Measurements from ENCODE around the gene DCLK2. TPM values are rescaled to one million over a fixed set of nuclear protein-coding genes. Genes with fewer than 3 reads are reported as not detected.

DCLK2 gene
- total and polyA plus RNA-seq, 2 of the 8 experiments (the other 6 are each of a cell fraction or from before 2014, with no cell fraction given), result 0.32 to 0.37 TPM

DNA sequence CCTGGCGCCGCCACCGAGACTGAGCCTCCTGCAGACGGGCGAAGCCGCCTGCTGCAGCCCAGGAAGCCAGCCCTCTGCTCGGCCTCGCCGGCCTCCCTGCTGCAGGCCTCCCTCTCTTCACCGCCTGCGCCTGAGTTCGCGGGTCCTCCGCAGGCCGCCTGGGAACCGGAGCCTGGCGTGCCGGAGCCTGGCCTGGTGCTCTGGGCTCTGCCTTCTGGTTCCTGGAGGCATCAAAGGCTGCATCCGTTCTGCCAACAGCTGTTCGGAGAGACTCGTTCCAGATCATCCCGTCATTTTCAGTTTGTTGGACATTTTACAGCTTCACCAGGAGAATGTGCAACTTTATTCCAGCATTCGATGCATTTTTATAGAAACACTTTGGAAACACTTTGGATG, 178.0 kb downstream of the DCLK2 start:
- H3K27me3 ChIP-seq (replicated peaks in 1 of 4; ENCODE audit: control insufficient read depth in 3 of 4, extremely low read depth in 1 of 4, insufficient read depth in 3 of 4, low read length in 3 of 4), result no peaks in the 10 kb centered on the region
- ChIA-PET CTCF (ENCODE audit: partially characterized antibody) (interaction anchor here (0.7 to 4.8 kb wide), 4 partner anchors 13 to 253 kb away, joined by 3 to 34 read pairs (median 4); no protein-coding TSS in a partner anchor), POLR2A (ENCODE audit: partially characterized antibody) (no interaction called here)
- TF ChIP-seq NRF1 (IDR thresholded peaks at IDR 0.05; ENCODE audit: low read depth, low read length) (no peak), SP1 (IDR thresholded peaks at IDR 0.05; ENCODE audit: low read depth, low read length) (no peak), JUND (IDR thresholded peaks at IDR 0.05; ENCODE audit: low read length) (no peak), PHF8 (conservative IDR thresholded peaks at IDR 0.05; ENCODE audit: low read depth, low read length) (no peak)

More for the DNA sequence above, 178.0 kb downstream of the DCLK2 start:
- 95% methylated on average over 14 of the region's 23 CpGs; no CpG with 5 or more reads in 1 of the 2 experiments for WGBS, 2 experiments (ENCODE audit: extremely low coverage in 1 of 2, insufficient coverage in 1 of 2, insufficient read length in 1 of 2, insufficient replicate concordance in 2 of 2, low coverage in 1 of 2, low lambda C conversion rate in 2 of 2, missing lambda C conversion rate in 1 of 2)
- no peak overlapping the region for H2BK12ac ChIP-seq (ENCODE audit: low read depth, low read length)
- no peak overlapping the region for H4K91ac ChIP-seq (replicated peaks; ENCODE audit: insufficient read length, low read length)
- H3K9ac ChIP-seq (replicated peaks in 1 of 4; ENCODE audit: extremely low read depth in 1 of 4, low read depth in 3 of 4, low read length in 3 of 4), result no peak overlapping the region
- DNase-seq (ENCODE audit: low read depth in 1 of 2, low spot score in 2 of 2), result no peak
- H3K14ac ChIP-seq (ENCODE audit: insufficient read length), result no peak overlapping the region
- peak overlapping the region; percentile 19; the same call in 1 of the 2 replicates for H3K18ac ChIP-seq (ENCODE audit: extremely low read depth, low read length)
- H3K79me2 ChIP-seq (ENCODE audit: control insufficient read depth in 1 of 2, insufficient read depth in 2 of 2, low read length in 2 of 2), result no peaks in the 10 kb centered on the region
- no peak overlapping the region for H2BK5ac ChIP-seq (ENCODE audit: low read depth, low read length)
- H3K4me3 ChIP-seq (ENCODE audit: extremely low read depth in 1 of 4, insufficient read depth in 2 of 4, low read depth in 3 of 4, low read length in 4 of 4), result no peak overlapping the region
- H4K8ac ChIP-seq (ENCODE audit: extremely low read depth, insufficient read depth, low read length), result no peak overlapping the region
- H3K36me3 ChIP-seq (ENCODE audit: control insufficient read depth in 2 of 4, insufficient read depth in 4 of 4, low read length in 3 of 4), result no peaks in the 10 kb centered on the region
- H2BK20ac ChIP-seq (ENCODE audit: low read length), result no peak overlapping the region
- H4K20me1 ChIP-seq (replicated peaks in 1 of 2; ENCODE audit: control insufficient read depth in 1 of 2, insufficient read depth in 2 of 2, low read length in 2 of 2), result no peaks in the 10 kb centered on the region
- no peak overlapping the region for H3K27ac ChIP-seq (ENCODE audit: low read depth, low read length)
- FAIRE-seq, result no peak
- no peak overlapping the region for H3K23ac ChIP-seq (ENCODE audit: insufficient read length)
- H3K4ac ChIP-seq (replicated peaks; ENCODE audit: insufficient read length, low read depth, low read length), result no peak overlapping the region
- no peak overlapping the region for H2BK120ac ChIP-seq (replicated peaks; ENCODE audit: low read depth, low read length)
- no peaks in the 10 kb centered on the region; the same call in 1 of the 2 replicates for H3K23me2 ChIP-seq (ENCODE audit: low read depth, low read length)
- H2AFZ ChIP-seq (ENCODE audit: low read length), result no peak overlapping the region
- H3K79me1 ChIP-seq (ENCODE audit: low read depth, low read length), result no peaks in the 10 kb centered on the region
- H3K56ac ChIP-seq (replicated peaks; ENCODE audit: insufficient read length, low read depth, low read length), result no peak overlapping the region
- no peak overlapping the region for H2BK15ac ChIP-seq (ENCODE audit: low read length)
- H2AK5ac ChIP-seq (ENCODE audit: low read depth, low read length), result no peak overlapping the region
- H4K5ac ChIP-seq (ENCODE audit: insufficient read length, low read depth, low read length), result no peak overlapping the region
- H3K4me1 ChIP-seq (replicated peaks in 1 of 4; ENCODE audit: control insufficient read depth in 3 of 4, insufficient read depth in 4 of 4, low read length in 3 of 4), result peaks cover 0 to 10% (median 4%) of the 10 kb centered on the region in 4 experiments; a peak in 6 of 7 replicates
- no peaks in the 10 kb centered on the region for H3K9me3 ChIP-seq (ENCODE audit: insufficient read depth in 2 of 2, low read depth in 1 of 2, low read length in 1 of 2)
- H3K4me2 ChIP-seq (ENCODE audit: insufficient read depth in 1 of 2, low read depth in 2 of 2, low read length in 2 of 2), result no peak overlapping the region
